Stimulated activated naive CD8-positive, alpha-beta T cell treated with anti-CD3 and anti-CD28 coated beads, Interleukin-15, Interleukin-2, amounts not matched to agents 100 ng/mL and 50 ng/mL, for 24 hours (primary cell): ENCODE results near the gene MNT.

Source experiments
- H3K27ac Mint-ChIP-seq: one replicate; pipeline ENCODE4 v1.8.0; 2021; ENCODE audit warnings: mild to moderate bottlenecking, mixed read lengths
- H3K27me3 Mint-ChIP-seq: one replicate; pipeline ENCODE4 v1.8.0; 2021; ENCODE audit warnings: mixed read lengths
- H3K36me3 Mint-ChIP-seq: one replicate; pipeline ENCODE4 v1.8.0; 2021; ENCODE audit warnings: low read depth, mixed read lengths
- H3K4me1 Mint-ChIP-seq: one replicate; pipeline ENCODE4 v1.8.0; 2021; ENCODE audit warnings: low read depth, mixed read lengths
- H3K4me3 Mint-ChIP-seq: one replicate; pipeline ENCODE4 v1.8.0; 2021; ENCODE audit warnings: mild to moderate bottlenecking, mixed read lengths
- H3K9me3 Mint-ChIP-seq: one replicate; pipeline ENCODE4 v1.8.0; 2021; ENCODE audit warnings: mixed read lengths

The MNT gene

DNA sequence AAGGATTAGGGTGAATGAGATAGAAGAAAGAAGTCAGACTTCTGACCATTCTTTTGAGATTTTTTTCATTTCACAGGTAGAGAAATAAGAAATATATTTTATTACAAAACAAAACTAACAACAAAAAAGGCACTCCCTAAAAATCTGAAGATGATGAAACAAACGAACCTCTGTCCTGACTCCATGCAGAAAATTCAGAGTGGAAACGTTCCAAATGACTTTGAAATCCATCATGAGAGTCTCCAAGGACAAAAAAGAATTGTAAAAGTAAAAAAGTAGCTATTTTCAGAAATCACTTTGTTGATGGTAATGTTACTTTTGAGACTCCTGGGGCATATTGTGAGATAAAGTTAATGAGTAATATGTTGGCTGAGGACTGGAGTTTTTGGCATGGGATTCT is 26.4 kb upstream of the MNT start:
- peaks cover 17% of the 10 kb centered on the region for H3K36me3 Mint-ChIP-seq
- no peak overlapping the region for H3K27ac Mint-ChIP-seq
- H3K4me3 Mint-ChIP-seq = no peak overlapping the region

DNA sequence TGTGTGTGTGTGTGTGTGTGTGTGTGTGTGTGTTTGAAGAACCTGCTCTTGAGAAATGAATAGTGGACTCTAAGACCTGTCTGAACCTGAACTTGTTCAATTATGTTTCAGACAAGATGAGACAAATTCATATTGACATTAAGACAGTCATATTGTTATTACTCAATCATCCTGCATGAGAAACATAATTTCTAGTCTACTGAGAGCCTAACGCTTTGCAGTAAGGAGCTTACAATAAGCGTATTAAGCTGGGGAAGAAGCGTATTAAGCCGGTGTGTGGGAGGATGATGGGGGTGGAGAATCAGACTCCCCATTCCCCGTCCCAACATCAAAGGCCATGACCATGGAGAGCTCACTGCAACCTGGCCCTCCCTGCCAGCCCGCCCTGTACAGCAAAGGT is 22.4 kb upstream of the MNT start:
- Mint-ChIP-seq H3K27me3 (no peaks in the 10 kb centered on the region), H3K9me3 (no peaks in the 10 kb centered on the region), H3K4me3 (no peak overlapping the region), H3K36me3 (peaks cover 39% of the 10 kb centered on the region), H3K27ac (no peak overlapping the region), H3K4me1 (no peaks in the 10 kb centered on the region)

More for the DNA sequence above, 26.4 kb upstream of the MNT start:
- no peaks in the 10 kb centered on the region for H3K9me3 Mint-ChIP-seq
- H3K4me1 Mint-ChIP-seq = no peaks in the 10 kb centered on the region
- no peaks in the 10 kb centered on the region for H3K27me3 Mint-ChIP-seq

DNA sequence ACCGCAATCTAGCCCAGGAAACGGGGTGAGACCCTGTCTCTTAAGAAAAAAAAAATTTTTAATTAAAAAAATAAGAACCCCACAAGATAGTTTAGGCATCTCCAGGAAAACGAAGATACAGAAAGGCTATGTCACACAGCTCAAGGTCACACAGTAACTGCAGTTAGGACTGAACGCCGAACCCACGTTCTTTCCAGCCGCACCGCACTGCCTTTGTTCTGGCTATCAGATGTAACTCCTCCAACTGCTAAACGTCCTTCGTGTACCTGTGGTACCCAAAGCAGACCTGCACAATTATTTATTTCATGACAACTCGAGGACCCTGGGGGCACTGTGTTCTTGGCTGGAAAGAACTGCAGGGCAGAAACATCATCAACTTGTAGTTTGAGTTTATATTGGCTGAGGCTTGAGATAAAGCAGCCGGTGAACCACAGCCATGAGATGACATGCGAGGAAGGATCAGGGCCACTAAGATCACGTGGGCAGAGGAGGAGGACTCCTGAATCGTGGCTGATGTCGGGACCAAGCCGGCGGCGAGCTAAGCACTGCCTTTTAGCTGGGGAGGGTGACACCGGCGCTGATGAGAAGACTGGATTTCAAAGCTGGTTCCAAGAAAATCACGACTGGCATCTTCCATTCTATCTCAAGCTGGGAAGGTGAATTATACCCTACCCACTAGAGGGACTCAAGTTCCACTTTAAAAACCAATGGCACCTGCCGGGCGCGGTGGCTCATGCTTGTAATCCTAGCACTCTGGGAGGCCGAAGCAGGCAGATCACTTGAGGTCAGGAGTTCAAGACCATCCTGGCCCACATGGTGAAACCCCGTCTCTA is 20.7 kb upstream of the MNT start:
- peaks cover 35% of the 10 kb centered on the region for H3K36me3 Mint-ChIP-seq
- H3K9me3 Mint-ChIP-seq = no peaks in the 10 kb centered on the region
- no peak overlapping the region for H3K27ac Mint-ChIP-seq
- H3K4me1 Mint-ChIP-seq = no peaks in the 10 kb centered on the region
- no peak overlapping the region for H3K4me3 Mint-ChIP-seq
- H3K27me3 Mint-ChIP-seq = no peaks in the 10 kb centered on the region

DNA sequence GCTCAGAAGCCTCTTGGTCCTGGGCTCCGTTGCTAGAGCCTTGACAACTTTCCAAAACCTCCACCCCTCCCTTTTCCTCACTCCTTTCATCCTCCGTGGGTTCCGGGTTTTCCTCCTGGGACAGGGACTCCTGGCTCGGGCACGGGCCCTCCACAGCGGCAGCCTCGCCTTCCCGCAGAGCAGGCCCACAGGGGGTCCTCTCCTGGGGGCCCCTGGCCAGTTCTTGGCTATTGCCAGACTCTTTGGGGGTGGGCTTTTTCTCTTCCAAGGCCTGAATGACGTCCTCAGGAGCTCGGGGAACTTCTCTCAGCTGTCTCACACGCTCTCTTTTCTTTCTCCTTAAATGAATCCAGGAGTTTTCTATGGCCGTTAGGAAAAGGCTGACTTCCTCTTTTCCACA is 19.3 kb upstream of the MNT start:
- H3K4me1 Mint-ChIP-seq = no peaks in the 10 kb centered on the region
- no peak overlapping the region for H3K4me3 Mint-ChIP-seq
- H3K27ac Mint-ChIP-seq = no peak overlapping the region
- no peaks in the 10 kb centered on the region for H3K9me3 Mint-ChIP-seq
- H3K36me3 Mint-ChIP-seq = peaks cover 25% of the 10 kb centered on the region
- no peaks in the 10 kb centered on the region for H3K27me3 Mint-ChIP-seq

DNA sequence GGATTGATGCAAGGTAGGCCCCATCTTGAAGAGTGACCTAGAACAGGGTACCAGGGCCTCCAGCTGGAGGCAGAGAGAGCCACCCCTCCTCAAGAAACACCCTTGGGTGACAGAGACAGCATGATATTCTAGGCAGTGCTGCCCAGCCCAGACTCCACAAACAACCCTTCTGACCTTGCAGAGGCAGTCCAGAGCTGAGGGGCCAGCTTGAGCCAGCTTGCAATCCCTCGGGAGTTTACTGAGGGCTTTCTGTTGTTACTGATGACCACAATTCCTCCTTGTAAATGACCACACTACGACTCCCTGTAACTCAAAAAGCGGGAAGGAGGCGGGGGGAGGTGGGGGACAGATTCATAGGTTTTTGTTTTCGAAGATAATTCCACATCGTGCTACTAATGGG is 18.6 kb upstream of the MNT start:
- Mint-ChIP-seq H3K4me1 (no peaks in the 10 kb centered on the region), H3K9me3 (no peaks in the 10 kb centered on the region), H3K27ac (no peak overlapping the region), H3K27me3 (no peaks in the 10 kb centered on the region), H3K36me3 (peaks cover 23% of the 10 kb centered on the region), H3K4me3 (no peak overlapping the region)

DNA sequence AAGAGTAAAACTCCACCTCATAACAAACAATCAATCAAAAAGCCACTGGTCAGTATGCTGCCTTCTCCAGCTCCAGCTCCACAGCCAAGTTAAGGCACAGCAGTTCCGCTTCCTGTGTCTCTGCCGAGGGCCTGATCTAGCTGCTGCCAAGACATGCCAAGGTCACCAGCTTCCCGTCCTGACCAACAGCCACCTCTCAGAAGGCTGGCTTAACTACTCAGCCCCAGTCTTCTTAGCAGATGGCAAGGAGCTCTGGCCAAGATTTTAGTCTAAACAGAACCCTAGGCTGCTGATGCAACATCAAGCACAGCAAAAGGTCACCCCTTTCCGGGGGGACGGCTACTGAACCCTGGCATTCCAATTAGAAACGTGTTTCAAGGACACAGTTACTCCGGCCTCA is 17.7 kb upstream of the MNT start:
- no peaks in the 10 kb centered on the region for H3K27me3 Mint-ChIP-seq
- no peaks in the 10 kb centered on the region for H3K4me1 Mint-ChIP-seq
- no peak overlapping the region for H3K4me3 Mint-ChIP-seq
- H3K36me3 Mint-ChIP-seq = peaks cover 30% of the 10 kb centered on the region
- H3K27ac Mint-ChIP-seq = peak overlapping the region; percentile 63
- no peaks in the 10 kb centered on the region for H3K9me3 Mint-ChIP-seq

DNA sequence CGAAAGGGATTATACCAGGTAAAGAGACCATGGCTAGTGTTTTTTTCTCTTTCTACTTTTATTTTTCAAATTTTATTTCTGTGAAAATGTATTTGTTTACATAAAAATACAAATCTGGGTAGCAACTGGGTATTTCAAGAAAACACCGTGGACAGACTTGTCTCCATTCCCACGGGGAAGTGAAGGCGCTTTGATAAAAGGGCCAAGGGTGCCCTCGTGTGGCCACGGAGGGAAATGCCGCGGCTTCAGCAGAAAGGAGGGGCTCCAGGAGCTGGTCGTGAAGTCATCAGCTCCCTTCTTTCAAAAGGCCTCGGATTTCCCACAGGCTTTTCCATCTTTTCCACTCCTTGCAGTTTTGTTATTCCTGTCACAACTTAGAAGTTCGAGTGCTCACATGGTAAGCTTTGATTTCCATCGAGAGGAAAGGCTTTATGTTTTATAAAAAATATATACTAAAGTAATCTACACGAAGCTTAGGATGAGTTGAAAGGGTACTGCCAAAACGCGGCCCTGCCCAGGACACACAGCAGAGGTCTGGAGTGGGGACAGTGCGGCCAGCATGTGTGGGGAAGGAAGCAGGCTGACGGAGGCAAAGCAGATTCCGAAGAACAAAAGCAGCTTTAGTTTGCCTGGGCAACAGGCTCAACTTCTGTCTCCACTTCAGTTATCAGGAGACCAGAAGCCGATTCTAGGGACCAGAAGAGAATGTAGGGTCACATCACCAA is 15.3 kb upstream of the MNT start:
- H3K27ac Mint-ChIP-seq = no peak overlapping the region
- H3K4me3 Mint-ChIP-seq = no peak overlapping the region
- peaks cover 26% of the 10 kb centered on the region for H3K36me3 Mint-ChIP-seq
- H3K4me1 Mint-ChIP-seq = no peaks in the 10 kb centered on the region
- no peaks in the 10 kb centered on the region for H3K27me3 Mint-ChIP-seq
- H3K9me3 Mint-ChIP-seq = no peaks in the 10 kb centered on the region

DNA sequence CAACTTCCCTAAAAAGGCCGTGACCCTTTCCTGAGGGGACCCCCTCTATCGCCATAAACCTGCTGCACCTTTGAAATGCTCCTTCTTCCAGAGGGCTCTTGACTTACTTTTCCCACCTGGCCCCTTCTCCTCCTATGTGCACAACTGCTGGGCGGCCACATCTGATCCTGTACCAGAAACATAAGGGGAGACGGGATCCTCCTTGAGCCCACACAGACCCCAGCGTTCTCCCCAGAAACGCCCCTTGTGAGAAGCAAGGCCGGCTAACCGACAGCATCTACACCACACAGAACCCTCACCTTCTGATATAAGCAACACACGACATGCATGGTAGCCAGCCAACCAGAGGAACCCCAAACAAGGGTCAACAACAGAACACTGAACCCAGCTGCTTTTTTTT is 14.2 kb upstream of the MNT start:
- H3K9me3 Mint-ChIP-seq = no peaks in the 10 kb centered on the region
- H3K27ac Mint-ChIP-seq = no peak overlapping the region
- H3K27me3 Mint-ChIP-seq = no peaks in the 10 kb centered on the region
- H3K4me1 Mint-ChIP-seq = no peaks in the 10 kb centered on the region
- H3K36me3 Mint-ChIP-seq = peaks cover 23% of the 10 kb centered on the region
- no peak overlapping the region for H3K4me3 Mint-ChIP-seq

DNA sequence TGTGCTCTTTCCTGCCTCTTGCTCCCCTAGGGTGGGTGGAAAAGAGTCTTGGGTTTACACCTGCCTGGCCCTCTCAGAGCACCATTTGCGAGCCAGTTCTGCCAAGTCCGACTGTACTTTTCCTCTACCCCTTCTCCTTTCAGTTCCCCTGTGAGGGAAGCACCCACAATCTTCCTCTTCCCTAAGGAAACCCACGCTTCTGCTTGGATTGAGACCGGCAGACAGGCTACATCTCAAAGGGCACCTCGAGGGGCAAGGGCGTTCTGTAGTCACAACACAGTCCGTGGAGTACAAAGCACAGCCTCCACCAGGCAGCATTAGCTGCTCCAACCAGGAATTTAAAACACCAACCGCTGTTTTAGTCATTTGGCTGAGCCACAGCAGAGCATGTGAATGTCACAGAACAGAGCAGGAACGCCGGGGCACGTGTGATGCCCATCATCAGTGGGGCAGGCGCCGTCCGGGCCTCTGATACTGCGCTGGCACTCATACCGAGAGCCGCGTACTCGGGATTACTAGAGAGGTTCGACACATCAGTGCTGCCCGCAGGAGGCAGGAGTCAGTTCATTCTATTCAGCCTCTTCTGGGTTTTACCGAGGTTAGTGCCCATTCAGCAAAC is 13.7 kb upstream of the MNT start:
- peaks cover 19% of the 10 kb centered on the region for H3K36me3 Mint-ChIP-seq
- no peaks in the 10 kb centered on the region for H3K27me3 Mint-ChIP-seq
- no peak overlapping the region for H3K27ac Mint-ChIP-seq
- no peak overlapping the region for H3K4me3 Mint-ChIP-seq
- H3K4me1 Mint-ChIP-seq = no peaks in the 10 kb centered on the region
- H3K9me3 Mint-ChIP-seq = no peaks in the 10 kb centered on the region

DNA sequence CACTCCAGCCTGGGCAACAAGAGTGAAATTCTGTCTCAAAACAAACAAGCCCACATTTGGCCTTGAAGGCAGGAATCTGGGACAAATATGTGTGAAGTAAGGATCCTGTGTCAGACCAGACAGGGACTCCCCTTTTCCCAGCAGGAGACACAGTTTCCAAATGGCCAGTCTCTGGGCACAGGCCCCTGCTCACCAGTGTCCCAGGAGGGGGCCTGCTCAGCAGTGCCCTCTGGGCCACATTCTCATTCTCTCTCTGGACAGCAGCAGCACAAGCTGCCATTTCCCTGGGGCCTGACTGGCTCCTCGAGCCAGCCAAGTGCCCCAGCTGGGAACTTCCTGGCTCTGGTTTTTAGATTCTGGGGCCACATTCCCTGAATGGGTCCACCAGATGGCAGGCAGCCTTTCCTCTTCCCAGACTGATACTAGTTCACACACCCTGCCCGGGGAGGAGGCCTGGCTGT is 11.7 kb upstream of the MNT start:
- Mint-ChIP-seq H3K4me3 (no peak overlapping the region), H3K27me3 (no peaks in the 10 kb centered on the region), H3K9me3 (no peaks in the 10 kb centered on the region), H3K36me3 (peaks cover 15% of the 10 kb centered on the region), H3K27ac (no peak overlapping the region), H3K4me1 (no peaks in the 10 kb centered on the region)

DNA sequence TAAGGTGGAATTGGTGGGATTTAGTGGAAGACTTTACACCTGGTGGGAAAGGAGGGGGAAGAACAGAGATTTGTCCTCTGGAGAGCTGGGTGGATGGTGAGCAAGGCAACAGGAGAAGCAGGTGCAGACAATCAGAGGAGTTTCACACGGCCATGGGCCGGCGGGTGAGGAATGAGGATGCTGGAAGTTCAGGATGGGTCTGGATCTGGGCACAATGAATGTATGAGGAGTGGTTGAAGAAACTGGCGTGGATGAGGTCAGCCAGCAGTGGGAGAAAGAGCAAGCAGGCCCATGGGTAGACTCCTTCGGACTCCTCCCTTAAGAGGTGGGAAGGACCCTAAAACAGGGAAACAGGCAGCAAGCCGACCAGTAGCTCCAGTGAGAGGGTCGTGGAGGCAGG is 10.1 kb upstream of the MNT start:
- Mint-ChIP-seq H3K36me3 (peaks cover 21% of the 10 kb centered on the region), H3K9me3 (no peaks in the 10 kb centered on the region), H3K4me3 (no peak overlapping the region), H3K27me3 (no peaks in the 10 kb centered on the region), H3K27ac (no peak overlapping the region), H3K4me1 (peaks cover 8% of the 10 kb centered on the region)

DNA sequence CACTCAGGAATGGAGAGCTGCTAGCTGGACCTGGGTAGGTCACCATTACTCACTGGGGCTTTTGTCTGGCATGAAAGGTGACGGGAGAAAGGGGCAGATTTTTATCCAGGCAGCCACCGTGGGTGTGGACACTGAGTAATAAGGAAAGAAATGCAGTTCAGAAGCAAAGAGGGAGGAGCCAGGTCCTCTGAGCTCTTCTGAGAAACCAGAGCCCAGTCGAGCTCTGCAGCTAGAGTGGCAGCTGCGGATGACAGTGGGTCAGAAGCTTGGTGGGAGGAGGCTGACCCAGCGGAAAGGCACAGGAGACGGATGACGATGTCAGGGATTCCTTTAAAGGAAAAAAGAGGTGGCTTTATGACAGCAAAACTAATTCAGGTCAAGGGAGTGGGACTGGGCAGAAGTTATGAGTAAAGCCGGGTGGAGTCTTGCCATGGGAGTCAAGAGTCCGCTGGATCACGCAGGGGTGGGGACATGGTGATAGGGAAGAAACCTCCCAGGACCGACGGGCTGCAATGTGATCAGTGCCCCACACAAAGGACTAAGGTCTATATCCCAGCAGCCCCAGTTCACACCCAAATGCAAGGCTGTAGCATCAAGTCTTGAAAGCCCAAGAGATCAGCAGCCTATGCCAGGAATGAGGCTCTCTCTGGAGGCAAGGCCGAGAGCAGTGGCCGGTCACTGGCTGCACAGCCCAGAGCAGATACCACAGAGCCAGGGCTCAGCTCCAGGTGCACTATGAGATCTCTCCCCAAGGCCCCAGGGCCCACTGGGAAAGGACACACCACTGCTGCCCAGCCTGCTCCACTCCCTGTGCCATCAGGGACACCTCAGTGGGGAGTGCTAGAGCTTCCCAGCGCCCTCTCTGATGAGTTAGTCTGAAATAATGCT is 6.3 kb upstream of the MNT start:
- H3K36me3 Mint-ChIP-seq = peaks cover 18% of the 10 kb centered on the region
- peak overlapping the region; percentile 72 for H3K27ac Mint-ChIP-seq
- H3K4me3 Mint-ChIP-seq = no peak overlapping the region
- no peaks in the 10 kb centered on the region for H3K27me3 Mint-ChIP-seq
- H3K9me3 Mint-ChIP-seq = no peaks in the 10 kb centered on the region
- H3K4me1 Mint-ChIP-seq = peaks cover 27% of the 10 kb centered on the region

DNA sequence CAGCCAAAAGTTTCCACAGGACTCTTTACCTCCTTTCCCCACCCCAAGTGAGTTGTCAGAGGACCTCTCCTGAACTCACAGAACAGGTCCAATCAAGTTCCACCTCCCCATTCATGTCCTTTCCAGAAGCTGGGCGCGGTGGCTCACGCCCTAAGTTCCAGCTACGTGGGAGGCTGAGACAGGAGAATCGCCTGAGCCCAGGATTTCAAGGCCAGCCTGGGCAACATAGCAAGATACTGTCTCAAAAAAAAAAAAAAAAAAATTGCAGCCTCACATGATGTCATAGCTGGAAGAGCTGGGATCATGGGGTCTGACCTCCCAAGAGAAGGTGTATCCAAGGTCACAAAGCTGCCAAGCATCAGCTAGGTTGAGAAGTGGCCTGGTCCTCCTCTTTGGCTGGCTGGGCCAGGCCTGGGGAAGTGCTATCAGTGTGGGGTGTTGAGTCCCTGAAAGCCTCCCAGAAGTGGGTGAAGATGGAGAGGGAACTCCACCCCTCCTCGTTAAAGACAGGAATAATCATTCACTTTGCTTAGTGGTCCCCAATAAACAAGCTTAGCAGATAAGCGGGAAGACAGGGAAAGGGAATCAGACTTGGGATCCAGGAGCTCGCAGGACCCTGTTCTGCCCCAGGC is 5.5 kb upstream of the MNT start:
- Mint-ChIP-seq H3K36me3 (peaks cover 18% of the 10 kb centered on the region), H3K27ac (peak overlapping the region; percentile 72)

DNA sequence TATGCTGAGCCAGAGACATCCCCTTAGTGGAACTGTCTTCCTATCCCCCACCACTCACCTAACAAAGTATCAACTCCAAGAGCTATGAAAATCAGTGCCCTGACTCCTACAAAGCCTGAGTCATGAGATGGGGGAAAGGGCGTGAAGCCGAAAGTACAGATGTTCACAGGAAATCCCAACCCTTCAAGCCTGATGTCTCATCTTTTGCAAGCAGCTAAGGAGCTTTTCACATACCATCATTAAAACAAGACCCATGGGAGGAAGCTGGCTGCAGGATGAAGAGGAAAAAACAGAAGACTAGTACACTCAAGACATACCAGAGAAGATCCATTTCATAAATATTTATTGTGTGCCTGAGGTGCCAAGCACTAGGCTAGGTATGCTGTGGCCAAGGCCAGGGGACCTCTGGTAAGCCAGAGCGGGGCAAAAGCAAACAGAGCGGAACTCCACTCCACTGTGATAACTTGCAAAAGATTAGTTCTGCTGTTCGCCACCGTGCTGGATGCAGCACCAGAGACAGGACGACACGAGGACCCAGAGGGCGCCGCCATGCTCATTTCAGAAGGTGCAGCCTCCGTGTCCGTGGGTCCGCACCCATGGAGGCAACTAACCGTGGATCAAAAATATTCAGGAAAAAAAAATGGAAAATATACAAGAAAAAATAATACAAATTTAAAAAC is 4.5 kb upstream of the MNT start:
- Mint-ChIP-seq H3K27ac (no peak overlapping the region), H3K4me1 (peaks cover 32% of the 10 kb centered on the region), H3K36me3 (peaks cover 11% of the 10 kb centered on the region), H3K4me3 (no peak overlapping the region), H3K27me3 (no peaks in the 10 kb centered on the region), H3K9me3 (no peaks in the 10 kb centered on the region)

More for the DNA sequence above, 5.5 kb upstream of the MNT start:
- no peaks in the 10 kb centered on the region for H3K27me3 Mint-ChIP-seq
- peaks cover 32% of the 10 kb centered on the region for H3K4me1 Mint-ChIP-seq
- H3K4me3 Mint-ChIP-seq = no peak overlapping the region
- H3K9me3 Mint-ChIP-seq = no peaks in the 10 kb centered on the region
